H9 (cell line): ENCODE measurements around the gene CENPQ. TPM values are rescaled to one million over a fixed set of nuclear protein-coding genes. Genes with fewer than 3 reads are reported as not detected.

ENCODE experiments used
- DNase-seq: peaks from one replicate; pipeline ENCODE4 v3.0.0-alpha.2; 2017
- H2AFZ ChIP-seq: one replicate; pipeline ENCODE4 v1.6.1; 2013; ENCODE audit warnings: mild to moderate bottlenecking, low read length, control low read depth, moderate library complexity
- H2AK5ac ChIP-seq: 2 replicates; pipeline ENCODE4 v1.6.1; 2013; ENCODE audit warnings: low read length, control low read depth, mixed read lengths; ENCODE audit not compliant: insufficient read length
- H2BK120ac ChIP-seq: one replicate; pipeline ENCODE4 v1.6.1; 2013; ENCODE audit warnings: low read depth, mild to moderate bottlenecking, low read length, control low read depth, inconsistent platforms; ENCODE audit not compliant: poor library complexity, severe bottlenecking
- H2BK12ac ChIP-seq: 2 replicates; pipeline ENCODE4 v1.6.1; 2013; ENCODE audit warnings: low read length, control low read depth, mixed read lengths, low read depth; ENCODE audit not compliant: insufficient read length
- H2BK15ac ChIP-seq: 2 replicates; pipeline ENCODE4 v1.6.1; 2013; ENCODE audit warnings: low read depth, low read length, control low read depth
- H2BK20ac ChIP-seq: one replicate; pipeline ENCODE4 v1.6.1; 2013; ENCODE audit warnings: low read depth, mild to moderate bottlenecking, low read length, control low read depth, inconsistent platforms; ENCODE audit not compliant: poor library complexity, severe bottlenecking
- H2BK5ac ChIP-seq: 2 replicates; pipeline ENCODE4 v1.6.1; 2013; ENCODE audit warnings: low read length, control low read depth, mixed read lengths; ENCODE audit not compliant: insufficient read length
- H3K14ac ChIP-seq: 2 replicates; pipeline ENCODE4 v1.6.1; 2013; ENCODE audit warnings: low read length, control low read depth; ENCODE audit not compliant: insufficient read depth
- H3K18ac ChIP-seq: 2 replicates; pipeline ENCODE4 v1.6.1; 2013; ENCODE audit warnings: low read depth, mild to moderate bottlenecking, mixed read lengths, low read length, control low read depth; ENCODE audit not compliant: insufficient read length
- H3K23ac ChIP-seq: 2 replicates; pipeline ENCODE4 v1.6.1; 2013; ENCODE audit warnings: low read length, control low read depth, mixed read lengths, low read depth; ENCODE audit not compliant: insufficient read length
- H3K23me2 ChIP-seq: 2 replicates; pipeline ENCODE4 v1.6.1; 2013; ENCODE audit warnings: low read depth, mild to moderate bottlenecking, mixed read lengths, low read length, control low read depth; ENCODE audit not compliant: insufficient read length, poor library complexity, severe bottlenecking
- H3K27ac ChIP-seq: 2 replicates; pipeline ENCODE4 v1.5.1; 2013; ENCODE audit warnings: low read length, control low read depth, mixed read lengths, low read depth; ENCODE audit not compliant: insufficient read length
- H3K27me3 ChIP-seq: 2 replicates; pipeline ENCODE4 v1.6.1; 2013; ENCODE audit warnings: low read length, control low read depth, inconsistent platforms; ENCODE audit not compliant: insufficient read depth
- H3K4ac ChIP-seq: 2 replicates; pipeline ENCODE4 v1.6.1; 2013; ENCODE audit warnings: low read depth, mild to moderate bottlenecking, control low read depth, inconsistent platforms, low read length, moderate library complexity
- H3K4me1 ChIP-seq: 2 replicates; pipeline ENCODE4 v1.6.1; 2013; ENCODE audit warnings: low read length, control low read depth, inconsistent platforms; ENCODE audit not compliant: insufficient read depth
- H3K4me2 ChIP-seq: 2 replicates; pipeline ENCODE4 v1.6.1; 2013; ENCODE audit warnings: low read length, control low read depth, mixed read lengths; ENCODE audit not compliant: insufficient read length, insufficient read depth
- H3K56ac ChIP-seq: 2 replicates; pipeline ENCODE4 v1.6.1; 2013; ENCODE audit warnings: low read depth, mild to moderate bottlenecking, mixed read lengths, low read length, control low read depth; ENCODE audit not compliant: insufficient read length
- H3K79me1 ChIP-seq: 2 replicates; pipeline ENCODE4 v1.6.1; 2013; ENCODE audit warnings: low read depth, mild to moderate bottlenecking, moderate library complexity, low read length, control low read depth, inconsistent platforms; ENCODE audit not compliant: insufficient read depth, poor library complexity, severe bottlenecking
- H3K79me2 ChIP-seq: 2 replicates; pipeline ENCODE4 v1.6.1; 2013; ENCODE audit warnings: low read length, control low read depth, inconsistent platforms; ENCODE audit not compliant: insufficient read depth
- H3K9ac ChIP-seq: 2 replicates; pipeline ENCODE4 v1.6.1; 2013; ENCODE audit warnings: low read length, control low read depth, mixed read lengths; ENCODE audit not compliant: insufficient read length; ENCODE audit errors: extremely low read depth
- H3K9me3 ChIP-seq: one replicate; pipeline ENCODE4 v1.6.1; 2013; ENCODE audit warnings: low read depth, low read length, inconsistent platforms; ENCODE audit not compliant: control insufficient read depth
- H3T11ph ChIP-seq: one replicate; pipeline ENCODE4 v1.6.1; 2013; ENCODE audit warnings: mild to moderate bottlenecking, low read length, control low read depth, inconsistent platforms
- H4K20me1 ChIP-seq: one replicate; pipeline ENCODE4 v1.6.1; 2013; ENCODE audit not compliant: control insufficient read depth, insufficient read length, insufficient read depth
- H4K5ac ChIP-seq: 2 replicates; pipeline ENCODE4 v1.6.1; 2013; ENCODE audit warnings: low read depth, mild to moderate bottlenecking, mixed read lengths, low read length, control low read depth; ENCODE audit not compliant: insufficient read length
- H4K8ac ChIP-seq: replicated peaks from 2 replicates; pipeline ENCODE4 v1.6.1; 2013; ENCODE audit warnings: low read length, control low read depth, mixed read lengths, low read depth; ENCODE audit not compliant: insufficient read length
- H4K91ac ChIP-seq: 2 replicates; pipeline ENCODE4 v1.6.1; 2013; ENCODE audit warnings: low read depth, mild to moderate bottlenecking, moderate library complexity, mixed read lengths, low read length, control low read depth; ENCODE audit not compliant: insufficient read length
- H3K27ac Mint-ChIP-seq, 3 experiments: 2 replicates in 2 of 3; 3 replicates in 1 of 3; pipeline ENCODE4 v1.8.0; 2020 to 2021; ENCODE audit warnings: mixed read lengths in 3 of 3, mild to moderate bottlenecking in 1 of 3, moderate library complexity in 1 of 3
- H3K27me3 Mint-ChIP-seq: 2 replicates; pipeline ENCODE4 v1.8.0; 2021; ENCODE audit warnings: low read depth, mild to moderate bottlenecking, moderate library complexity, mixed read lengths
- H3K36me3 Mint-ChIP-seq, 3 experiments: 2 replicates in 2 of 3; 3 replicates in 1 of 3; pipeline ENCODE4 v1.8.0; 2020 to 2021; ENCODE audit warnings: low read depth in 3 of 3, mixed read lengths in 3 of 3; ENCODE audit not compliant: insufficient read depth in 1 of 3
- H3K4me1 Mint-ChIP-seq, 2 experiments: 2 replicates each; pipeline ENCODE4 v1.8.0; 2020; ENCODE audit warnings: mixed read lengths in 2 of 2
- H3K4me3 Mint-ChIP-seq, 2 experiments: 2 replicates in 1 of 2; 3 replicates in 1 of 2; pipeline ENCODE4 v1.8.0; 2020 to 2021; ENCODE audit warnings: mild to moderate bottlenecking in 2 of 2, mixed read lengths in 2 of 2, moderate library complexity in 1 of 2
- H3K9me3 Mint-ChIP-seq, 2 experiments: 2 replicates in 1 of 2; 3 replicates in 1 of 2; pipeline ENCODE4 v1.8.0; 2020; ENCODE audit warnings: mild to moderate bottlenecking in 2 of 2, mixed read lengths in 2 of 2, moderate library complexity in 1 of 2
- CTCF ChIP-seq: fragments of 200-600 bp; sonication (generic); conservative IDR thresholded peaks from 3 replicates; pipeline ENCODE4 v1.8.0; 2021; ENCODE audit warnings: antibody characterized with exemption, mild to moderate bottlenecking
- WGBS: extraction: QIAGEN DNeasy Blood & Tissue Kit; methylation state at CpG from one replicate; pipeline ENCODE4 v1.1.7; 2013; ENCODE audit warnings: missing lambda C conversion rate, low lambda C conversion rate, mixed read lengths; ENCODE audit not compliant: insufficient read length; ENCODE audit errors: extremely low coverage; 5-methylcytosine and 5-hydroxymethylcytosine counted together
- total RNA-seq: library from RNA; stranded (reverse); gene quantifications from 2 replicates; pipeline ENCODE4 v1.2.1, GENCODE V29; 2021

The CENPQ gene
- total RNA-seq, 1 experiment from 2014 or later = 15.5 TPM

GRCh38 chr6:49497304-49497703, 34.1 kb downstream of the CENPQ start:
- Mint-ChIP-seq H3K9me3 (no peaks in the 10 kb centered on the region), H3K36me3 (peaks cover 0 to 8% (median 4%) of the 10 kb centered on the region in 3 experiments; a peak in 2 of 7 replicates), H3K27ac (no peak overlapping the region), H3K4me1 (no peaks in the 10 kb centered on the region), H3K4me3 (no peak overlapping the region), H3K27me3 (no peaks in the 10 kb centered on the region; the same call in 1 of the 2 replicates)
- H4K20me1 ChIP-seq = no peaks in the 10 kb centered on the region
- no peak overlapping the region for H2AK5ac ChIP-seq
- no peaks in the 10 kb centered on the region for H3K79me1 ChIP-seq
- H2BK20ac ChIP-seq = no peak overlapping the region
- H4K91ac ChIP-seq = no peak overlapping the region
- no peak for DNase-seq
- H3K23me2 ChIP-seq = no peaks in the 10 kb centered on the region
- WGBS = no CpG with 5 or more reads among the region's 3 CpGs
- H3K56ac ChIP-seq = no peak overlapping the region
- no peak overlapping the region for H3K14ac ChIP-seq
- TF ChIP-seq CTCF = no peak
- no peak overlapping the region for H3K27ac ChIP-seq
- no peak overlapping the region for H2AFZ ChIP-seq
- no peak overlapping the region for H2BK12ac ChIP-seq
- H3K4me1 ChIP-seq = no peaks in the 10 kb centered on the region
- no peak overlapping the region for H2BK120ac ChIP-seq
- H2BK5ac ChIP-seq = no peak overlapping the region
- H3K9ac ChIP-seq = no peak overlapping the region
- no peak overlapping the region for H2BK15ac ChIP-seq
- H3K18ac ChIP-seq = no peak overlapping the region
- H3K9me3 ChIP-seq = no peaks in the 10 kb centered on the region
- H3K79me2 ChIP-seq = no peaks in the 10 kb centered on the region
- no peak overlapping the region for H4K8ac ChIP-seq
- no peak overlapping the region for H3K4ac ChIP-seq
- no peaks in the 10 kb centered on the region for H3K27me3 ChIP-seq
- no peak overlapping the region for H3T11ph ChIP-seq
- H3K23ac ChIP-seq = no peak overlapping the region
- H4K5ac ChIP-seq = no peak overlapping the region
- no peak overlapping the region for H3K4me2 ChIP-seq
